Measurements from ENCODE around the gene NTN5. TPM values are rescaled to one million over a fixed set of nuclear protein-coding genes. Genes with fewer than 3 reads are reported as not detected.

NTN5 gene
- total RNA-seq, 1 experiment from 2014 or later: 0.55 TPM

GRCh38 chr19:48644839-48645619 is 27.8 kb downstream of the NTN5 start:
- Histone ChIP-seq H2BK15ac (ENCODE audit: low read depth, low read length) (no peak overlapping the region), H3K23ac (ENCODE audit: insufficient read length, low read depth, low read length) (no peak overlapping the region), H3K79me1 (ENCODE audit: insufficient read depth, low read depth, low read length, poor library complexity, severe bottlenecking) (no peaks in the 10 kb centered on the region), H2BK20ac (ENCODE audit: low read depth, low read length, poor library complexity, severe bottlenecking) (no peak overlapping the region), H2BK120ac (ENCODE audit: low read depth, low read length, poor library complexity, severe bottlenecking) (no peak overlapping the region), H3K27me3 (ENCODE audit: insufficient read depth, low read length) (no peaks in the 10 kb centered on the region), H3K18ac (ENCODE audit: insufficient read length, low read depth, low read length) (no peak overlapping the region), H3K9ac (ENCODE audit: extremely low read depth, insufficient read length, low read length) (no peak overlapping the region), H3K79me2 (ENCODE audit: insufficient read depth, low read length) (no peaks in the 10 kb centered on the region), H3K14ac (ENCODE audit: insufficient read depth, low read length) (no peak overlapping the region), H3K27ac (ENCODE audit: insufficient read length, low read depth, low read length) (no peak overlapping the region), H4K8ac (replicated peaks; ENCODE audit: insufficient read length, low read depth, low read length) (no peak overlapping the region), H2BK5ac (ENCODE audit: insufficient read length, low read length) (no peak overlapping the region), H3K56ac (ENCODE audit: insufficient read length, low read depth, low read length) (no peak overlapping the region), H3K9me3 (ENCODE audit: control insufficient read depth, low read depth, low read length) (no peaks in the 10 kb centered on the region), H3T11ph (ENCODE audit: low read length) (no peak overlapping the region), H3K4me2 (ENCODE audit: insufficient read depth, insufficient read length, low read length) (peak overlapping the region; percentile 69), H2AK5ac (ENCODE audit: insufficient read length, low read length) (no peak overlapping the region), H2AFZ (ENCODE audit: low read length) (no peak overlapping the region), H3K23me2 (ENCODE audit: insufficient read length, low read depth, low read length, poor library complexity, severe bottlenecking) (peaks cover 16% of the 10 kb centered on the region), H2BK12ac (ENCODE audit: insufficient read length, low read depth, low read length) (no peak overlapping the region), H3K4ac (ENCODE audit: low read depth, low read length) (no peak overlapping the region), H4K91ac (ENCODE audit: insufficient read length, low read depth, low read length) (no peak overlapping the region), H3K4me1 (ENCODE audit: insufficient read depth, low read length) (no peaks in the 10 kb centered on the region), H4K20me1 (ENCODE audit: control insufficient read depth, insufficient read depth, insufficient read length) (no peaks in the 10 kb centered on the region), H4K5ac (ENCODE audit: insufficient read length, low read depth, low read length) (no peak overlapping the region)
- Mint-ChIP-seq H3K4me3 (peak overlapping the region; percentile 84 to 93), H3K36me3 (ENCODE audit: insufficient read depth in 1 of 3, low read depth in 3 of 3) (peaks cover 5 to 21% (median 20%) of the 10 kb centered on the region in 3 experiments), H3K9me3 (no peaks in the 10 kb centered on the region; a peak in 1 of 5 replicates), H3K27me3 (ENCODE audit: low read depth) (no peaks in the 10 kb centered on the region; the same call in 1 of the 2 replicates), H3K4me1 (peaks cover 18% of the 10 kb centered on the region in 2 experiments), H3K27ac (peak overlapping the region; percentile 29 to 95 (median 90); a peak in 6 of 7 replicates)
- DNase-seq: peak; percentile 82
- TF ChIP-seq CTCF (conservative IDR thresholded peaks at IDR 0.05): no peak
- WGBS (ENCODE audit: extremely low coverage, insufficient read length, low lambda C conversion rate): no CpG with 5 or more reads among the region's 25 CpGs
